Measurements from ENCODE around the gene CTTN.

DNA sequence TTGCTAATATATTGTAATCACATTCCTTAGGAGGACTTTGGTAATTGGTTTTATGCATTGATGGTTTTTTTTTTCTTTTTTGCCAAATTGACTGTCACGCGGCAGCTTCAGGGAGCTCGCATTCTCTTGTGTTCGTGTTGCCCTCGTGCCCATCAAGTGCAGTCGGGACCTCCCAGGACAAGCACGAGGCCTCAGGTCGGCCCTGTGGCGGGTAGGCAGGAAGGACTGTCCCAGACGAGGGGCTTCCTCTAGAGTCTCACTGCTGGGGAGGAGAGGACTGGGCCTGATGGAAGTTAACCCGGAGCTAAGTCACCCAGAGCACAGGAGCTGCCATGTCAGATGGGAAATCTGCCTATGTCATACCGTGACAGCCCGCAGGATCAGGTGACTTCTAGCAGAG, 37.0 kb downstream of the CTTN start:
- no peak for TF ChIP-seq CTCF (conservative IDR thresholded peaks at IDR 0.05; ENCODE audit: low read length)
- no peak for TF ChIP-seq EZH2phosphoT487 (IDR thresholded peaks at IDR 0.05; ENCODE audit: borderline replicate concordance, low read depth, low read length)
